GM18868 (cell line): ENCODE measurements around the gene SH3RF3.

Source experiments
- ATAC-seq: cut with Tn5 transposase; IDR thresholded peaks from one replicate; pipeline ENCODE4 v1.9.1; 2021; ENCODE audit warnings: mild to moderate bottlenecking, moderate library complexity; ENCODE audit not compliant: unreplicated experiment

The SH3RF3 gene

GRCh38 chr2:109138449-109138848 lies 9.4 kb downstream of the SH3RF3 start:
- ATAC-seq = no peak

GRCh38 chr2:109139002-109139401 lies 10.0 kb downstream of the SH3RF3 start:
- ATAC-seq = no peak

- no peak for ATAC-seq
Observed at GRCh38 chr2:109139865-109140396, 10.9 kb downstream of the SH3RF3 start.

- no peak for ATAC-seq
Observed at GRCh38 chr2:109141006-109141600, 12.1 kb downstream of the SH3RF3 start.

- ATAC-seq = no peak
Observed at GRCh38 chr2:109141727-109142283, 12.8 kb downstream of the SH3RF3 start.

GRCh38 chr2:109142416-109143210 lies 13.6 kb downstream of the SH3RF3 start:
- ATAC-seq = no peak

GRCh38 chr2:109143214-109144187 lies 14.5 kb downstream of the SH3RF3 start:
- ATAC-seq = no peak

- ATAC-seq = no peak
Observed at GRCh38 chr2:109144271-109144670, 15.3 kb downstream of the SH3RF3 start.

- no peak for ATAC-seq
Observed at GRCh38 chr2:109144721-109145120, 15.7 kb downstream of the SH3RF3 start.

GRCh38 chr2:109145286-109145685 lies 16.3 kb downstream of the SH3RF3 start:
- no peak for ATAC-seq

GRCh38 chr2:109147405-109147804 lies 18.4 kb downstream of the SH3RF3 start:
- no peak for ATAC-seq

- ATAC-seq = no peak
Observed at GRCh38 chr2:109148117-109148746, 19.2 kb downstream of the SH3RF3 start.

- no peak for ATAC-seq
Observed at GRCh38 chr2:109148991-109149645, 20.1 kb downstream of the SH3RF3 start.

GRCh38 chr2:109150559-109150958 lies 21.6 kb downstream of the SH3RF3 start:
- ATAC-seq = no peak

- ATAC-seq = no peak
Observed at GRCh38 chr2:109151519-109151918, 22.5 kb downstream of the SH3RF3 start.

- ATAC-seq = no peak
Observed at GRCh38 chr2:109153005-109153784, 24.2 kb downstream of the SH3RF3 start.

GRCh38 chr2:109153807-109154206 lies 24.8 kb downstream of the SH3RF3 start:
- ATAC-seq = no peak

GRCh38 chr2:109154226-109154625 lies 25.2 kb downstream of the SH3RF3 start:
- no peak for ATAC-seq
